BJ (cell line): ENCODE data around the gene FPR2. TPM values are rescaled to one million over a fixed set of nuclear protein-coding genes. Genes with fewer than 3 reads are reported as not detected.

Source experiments
- CTCF ChIA-PET: fragments of 350-600 bp; formaldehyde crosslinking; extraction: SDS; loops from one replicate; lab custom pipeline; 2021; ENCODE audit warnings: antibody characterized with exemption, inconsistent platforms; lab: Yijun Ruan, JAX
- POLR2A ChIA-PET: fragments of 300-600 bp; sonication (Branson Sonifier 250); formaldehyde crosslinking; extraction: SDS; loops from one replicate; lab custom pipeline; 2021; ENCODE audit warnings: antibody characterized with exemption; lab: Charles Lee
- DNase-seq: peaks from one replicate; pipeline ENCODE4 v3.0.0-alpha.2; 2011; ENCODE audit warnings: low read depth
- H3K27me3 ChIP-seq: 2 replicates; pipeline ENCODE4 v1.6.0; 2011; ENCODE audit warnings: low read length; ENCODE audit not compliant: control insufficient read depth, insufficient read depth
- H3K36me3 ChIP-seq: 2 replicates; pipeline ENCODE4 v1.5.1; 2011; ENCODE audit warnings: low read length; ENCODE audit not compliant: control insufficient read depth, insufficient read depth
- H3K4me3 ChIP-seq: 2 replicates; pipeline ENCODE4 v1.5.1; 2011; ENCODE audit warnings: low read depth, mild to moderate bottlenecking, control low read depth, low read length
- polyA plus RNA-seq: library from polyadenylated mRNA; depleted of rRNA; stranded (reverse); fragments of >200 nt; gene quantifications from 2 replicates; pipeline ENCODE4 v1.2.3, GENCODE V29; 2011
- TF ChIP-seq, protein P1 (sequence below): IDR thresholded peaks from 2 replicates; pipeline ENCODE4 v1.5.1; 2011; ENCODE audit warnings: low read depth, mild to moderate bottlenecking, control low read depth, inconsistent platforms, low read length, moderate library complexity; ENCODE audit not compliant: insufficient read depth

FPR2 gene
- polyA plus RNA-seq, 1 experiment, result not detected

DNA sequence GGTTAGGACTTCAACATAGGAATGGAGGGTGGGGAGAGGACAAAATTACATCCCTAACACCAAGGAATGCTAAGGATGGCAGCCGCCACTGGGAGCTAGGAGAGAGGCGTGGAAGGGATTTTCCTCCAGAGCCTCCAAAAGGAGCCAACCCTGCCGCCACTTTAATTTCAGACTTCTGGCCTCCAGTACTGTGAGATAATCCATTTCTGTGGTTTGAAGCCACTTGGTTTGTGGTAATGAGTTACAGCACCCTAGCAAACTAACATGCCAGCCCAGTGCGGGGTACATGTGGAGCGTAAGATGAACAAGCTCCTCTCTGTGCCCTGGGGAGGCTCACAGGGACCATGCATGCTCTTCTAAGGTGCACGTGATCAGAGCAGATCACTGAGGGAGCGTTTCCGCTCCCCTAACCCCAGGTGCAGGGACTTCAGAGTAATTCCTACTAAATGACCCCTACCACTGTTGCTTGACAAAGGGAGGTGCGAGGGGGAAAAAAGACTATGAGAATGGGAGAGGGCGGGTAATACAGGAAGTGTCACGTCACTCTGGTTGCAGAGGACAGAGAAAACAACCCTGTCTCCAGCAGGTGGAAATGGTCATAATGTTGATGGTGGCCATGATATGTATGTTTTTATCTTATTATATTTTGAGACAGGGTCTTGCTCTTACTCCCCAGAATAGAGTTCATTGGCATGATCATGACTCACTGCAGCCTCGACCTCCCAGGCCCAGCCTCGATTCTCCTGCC lies 21.3 kb upstream of the FPR2 start:
- no peaks in the 10 kb centered on the region for H3K27me3 ChIP-seq
- no peak overlapping the region for H3K4me3 ChIP-seq
- DNase-seq, result no peak
- no peaks in the 10 kb centered on the region for H3K36me3 ChIP-seq
- POLR2A ChIA-PET, result no interaction called here
- CTCF ChIA-PET, result interaction anchor here (0.6 kb wide), 1 partner anchor 266 kb away, joined by 3 read pairs; no protein-coding TSS in a partner anchor
- TF ChIP-seq, protein P1, sequence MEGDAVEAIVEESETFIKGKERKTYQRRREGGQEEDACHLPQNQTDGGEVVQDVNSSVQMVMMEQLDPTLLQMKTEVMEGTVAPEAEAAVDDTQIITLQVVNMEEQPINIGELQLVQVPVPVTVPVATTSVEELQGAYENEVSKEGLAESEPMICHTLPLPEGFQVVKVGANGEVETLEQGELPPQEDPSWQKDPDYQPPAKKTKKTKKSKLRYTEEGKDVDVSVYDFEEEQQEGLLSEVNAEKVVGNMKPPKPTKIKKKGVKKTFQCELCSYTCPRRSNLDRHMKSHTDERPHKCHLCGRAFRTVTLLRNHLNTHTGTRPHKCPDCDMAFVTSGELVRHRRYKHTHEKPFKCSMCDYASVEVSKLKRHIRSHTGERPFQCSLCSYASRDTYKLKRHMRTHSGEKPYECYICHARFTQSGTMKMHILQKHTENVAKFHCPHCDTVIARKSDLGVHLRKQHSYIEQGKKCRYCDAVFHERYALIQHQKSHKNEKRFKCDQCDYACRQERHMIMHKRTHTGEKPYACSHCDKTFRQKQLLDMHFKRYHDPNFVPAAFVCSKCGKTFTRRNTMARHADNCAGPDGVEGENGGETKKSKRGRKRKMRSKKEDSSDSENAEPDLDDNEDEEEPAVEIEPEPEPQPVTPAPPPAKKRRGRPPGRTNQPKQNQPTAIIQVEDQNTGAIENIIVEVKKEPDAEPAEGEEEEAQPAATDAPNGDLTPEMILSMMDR, result no peak

GRCh38 chr19:51740356-51740755 lies 20.6 kb upstream of the FPR2 start:
- DNase-seq, result no peak
- POLR2A ChIA-PET, result no interaction called here

GRCh38 chr19:51742789-51743188 lies 18.2 kb upstream of the FPR2 start:
- no peak overlapping the region for H3K4me3 ChIP-seq
- TF ChIP-seq, protein P1, result no peak
- CTCF ChIA-PET, result interaction anchor here (2.3 kb wide), 1 partner anchor 35 kb away, joined by 5 read pairs; no protein-coding TSS in a partner anchor
- H3K27me3 ChIP-seq, result no peaks in the 10 kb centered on the region
- DNase-seq, result no peak
- no peaks in the 10 kb centered on the region for H3K36me3 ChIP-seq
- POLR2A ChIA-PET, result no interaction called here

More at GRCh38 chr19:51740356-51740755, 20.6 kb upstream of the FPR2 start:
- TF ChIP-seq, protein P1, result no peak
- Histone ChIP-seq H3K36me3 (no peaks in the 10 kb centered on the region), H3K27me3 (no peaks in the 10 kb centered on the region), H3K4me3 (no peak overlapping the region)
- CTCF ChIA-PET, result no interaction called here

DNA sequence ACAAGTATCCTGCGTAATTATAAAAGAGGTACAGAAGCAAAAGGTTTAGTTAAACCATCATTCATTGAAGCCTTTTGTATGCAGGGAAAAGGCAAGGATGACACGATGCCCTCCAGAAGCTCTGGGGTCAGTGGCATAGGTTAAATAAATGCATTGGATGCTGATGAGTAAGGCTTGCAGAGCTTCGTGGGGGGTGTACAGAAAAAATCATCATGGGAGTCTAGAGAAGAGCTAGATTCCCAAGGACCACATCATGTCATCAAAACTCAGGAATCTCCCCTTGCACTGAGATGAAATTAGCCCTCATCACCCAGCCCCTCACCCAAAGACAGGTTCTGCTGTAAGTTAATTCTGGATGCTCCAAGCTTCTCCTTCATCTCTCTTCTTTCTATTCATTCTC lies 17.6 kb upstream of the FPR2 start:
- POLR2A ChIA-PET, result no interaction called here
- no peaks in the 10 kb centered on the region for H3K36me3 ChIP-seq
- CTCF ChIA-PET, result no interaction called here
- TF ChIP-seq, protein P1, result no peak
- H3K4me3 ChIP-seq, result no peak overlapping the region
- H3K27me3 ChIP-seq, result no peaks in the 10 kb centered on the region
- no peak for DNase-seq

DNA sequence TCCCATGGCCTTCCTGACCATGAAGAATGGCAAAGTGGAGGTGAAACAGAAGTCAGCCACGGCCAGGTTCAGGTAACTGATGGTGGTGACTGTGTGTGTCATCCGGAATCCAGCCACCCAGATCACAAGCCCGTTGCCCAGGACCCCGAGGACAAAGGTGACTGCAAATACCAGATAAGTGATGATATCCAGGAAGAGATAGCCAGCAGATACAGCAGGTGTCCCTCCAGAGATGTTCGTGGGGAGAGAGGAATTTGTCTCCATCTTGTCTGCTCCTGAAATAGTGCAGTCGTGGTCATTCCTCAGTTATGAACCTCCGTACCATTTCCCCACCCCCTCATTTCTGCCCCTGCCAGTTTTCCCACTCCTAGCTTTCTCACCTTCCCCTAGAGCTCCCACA lies 14.2 kb upstream of the FPR2 start:
- CTCF ChIA-PET, result no interaction called here
- TF ChIP-seq, protein P1, result no peak

More for the DNA sequence above, 14.2 kb upstream of the FPR2 start:
- H3K4me3 ChIP-seq, result no peak overlapping the region
- no peak for DNase-seq
- no peaks in the 10 kb centered on the region for H3K27me3 ChIP-seq
- POLR2A ChIA-PET, result no interaction called here
- no peaks in the 10 kb centered on the region for H3K36me3 ChIP-seq
